Myocyte (in vitro differentiated cells): ENCODE data around the gene SLC7A6. TPM values are rescaled to one million over a fixed set of nuclear protein-coding genes. Genes with fewer than 3 reads are reported as not detected.

ENCODE experiments used
- DNase-seq: peaks from one replicate; pipeline ENCODE4 v3.0.0-alpha.2; 2012; ENCODE audit warnings: low read depth
- microRNA-seq: library from miRNA; unstranded; fragments of <30 nt; microRNA quantifications from one replicate; pipeline ENCODE4, GENCODE V29; 2016
- total RNA-seq: library from RNA; depleted of rRNA; stranded (reverse); fragments of >200 nt; gene quantifications from 2 replicates; pipeline ENCODE4 v1.2.3, GENCODE V29; 2014

The SLC7A6 gene
- total RNA-seq, 1 donor from 2014 or later, result 36.4 TPM

DNA sequence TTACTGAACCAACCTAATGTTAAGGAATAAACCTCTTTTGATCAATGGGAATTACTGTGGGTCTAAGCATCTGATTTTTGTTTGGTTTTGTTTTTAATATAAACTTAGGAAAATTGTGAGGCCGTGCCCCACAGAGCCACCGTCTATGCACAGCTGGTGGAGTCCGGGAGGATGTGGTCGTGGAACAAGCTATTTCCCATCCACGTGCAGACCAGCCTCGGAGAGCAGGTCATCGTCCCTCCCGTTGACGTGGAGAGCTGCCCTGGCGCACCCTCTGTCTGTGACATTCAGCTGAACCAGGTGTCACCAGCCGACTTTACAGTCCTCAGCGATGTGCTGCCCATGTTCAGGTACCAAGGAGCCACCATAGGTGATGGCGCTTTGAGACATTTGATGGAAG lies 74.9 kb downstream of the SLC7A6 start:
- no peak for DNase-seq

DNA sequence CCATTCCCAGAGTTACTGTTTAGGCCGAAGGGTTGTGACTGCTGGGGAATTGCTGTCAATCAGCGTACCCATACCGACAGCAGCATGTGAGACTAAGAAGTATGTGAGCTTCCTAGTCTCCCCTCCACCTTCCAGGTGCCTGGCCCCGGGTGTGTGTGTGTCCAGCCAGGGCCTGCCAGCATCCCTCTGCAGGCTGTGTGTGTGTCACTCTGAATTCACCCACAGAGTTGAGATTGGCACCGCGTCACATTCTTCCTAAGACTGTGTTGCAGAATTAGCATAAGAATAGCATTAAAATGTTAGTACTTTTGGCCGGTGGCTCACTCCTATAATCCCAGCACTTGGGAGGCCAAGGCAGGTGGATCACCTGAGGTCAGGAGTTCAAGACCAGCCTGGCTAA lies 78.3 kb downstream of the SLC7A6 start:
- DNase-seq, result no peak

DNA sequence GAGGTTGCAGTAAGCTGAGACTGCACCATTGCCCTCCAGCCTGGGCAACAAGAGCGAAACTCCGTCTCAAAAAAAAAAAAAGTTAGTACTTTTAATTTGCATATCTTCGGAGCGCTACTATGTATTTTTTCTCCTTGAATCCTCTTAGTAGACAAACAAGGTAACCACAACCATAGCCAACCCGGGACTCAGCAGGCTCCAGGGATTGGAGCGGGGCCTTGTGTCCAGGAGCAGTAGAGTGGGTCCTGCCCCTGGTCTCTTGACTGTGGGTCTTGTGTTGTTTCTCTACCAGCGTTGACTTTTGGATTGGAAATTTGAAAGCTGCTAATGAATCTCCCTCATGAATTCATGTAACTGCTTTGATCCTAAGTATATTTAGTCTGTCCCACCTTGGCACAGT lies 78.8 kb downstream of the SLC7A6 start:
- DNase-seq, result no peak

DNA sequence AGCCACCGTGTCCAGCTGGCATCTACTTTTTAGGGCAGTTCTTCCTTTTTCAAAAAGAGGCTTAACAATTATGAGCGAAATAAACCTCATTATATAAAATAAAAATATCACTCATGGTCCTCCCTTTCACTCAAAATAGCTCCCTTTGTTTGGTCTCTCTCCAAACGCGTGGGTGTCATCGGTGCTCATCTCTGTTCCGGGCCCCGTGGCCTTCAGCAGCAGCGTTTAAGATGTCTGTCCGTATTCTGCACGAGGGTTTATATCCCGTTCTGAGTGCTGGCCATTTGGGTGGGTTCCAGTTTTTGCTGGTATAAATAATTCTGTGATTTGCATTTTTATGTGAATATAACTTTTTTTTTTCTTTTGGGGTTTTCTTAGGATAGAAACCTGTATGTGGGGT lies 79.9 kb downstream of the SLC7A6 start:
- no peak for DNase-seq

DNA sequence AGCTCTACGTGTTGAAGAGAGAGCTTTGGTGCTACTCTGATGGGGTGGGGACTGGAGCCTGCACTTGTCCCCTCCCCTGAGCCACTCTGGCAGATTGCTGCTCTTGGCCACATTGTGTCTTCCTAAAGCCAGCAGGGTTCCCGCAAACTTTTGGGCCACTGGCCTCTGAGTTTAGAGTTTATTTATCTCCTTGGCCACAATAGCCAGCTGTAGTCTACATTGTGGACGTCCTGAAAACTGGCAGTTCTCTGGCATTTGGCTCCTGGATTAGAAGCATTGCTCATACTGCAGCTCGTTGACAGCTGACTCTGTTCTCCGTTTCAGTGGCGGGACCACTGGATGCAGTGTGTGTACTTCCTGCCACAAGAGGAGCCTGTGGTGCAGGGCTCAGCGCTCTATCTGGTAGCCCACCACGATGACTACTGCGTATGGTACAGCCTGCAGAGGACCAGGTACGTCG lies 81.1 kb downstream of the SLC7A6 start:
- DNase-seq, result peak; percentile 93

DNA sequence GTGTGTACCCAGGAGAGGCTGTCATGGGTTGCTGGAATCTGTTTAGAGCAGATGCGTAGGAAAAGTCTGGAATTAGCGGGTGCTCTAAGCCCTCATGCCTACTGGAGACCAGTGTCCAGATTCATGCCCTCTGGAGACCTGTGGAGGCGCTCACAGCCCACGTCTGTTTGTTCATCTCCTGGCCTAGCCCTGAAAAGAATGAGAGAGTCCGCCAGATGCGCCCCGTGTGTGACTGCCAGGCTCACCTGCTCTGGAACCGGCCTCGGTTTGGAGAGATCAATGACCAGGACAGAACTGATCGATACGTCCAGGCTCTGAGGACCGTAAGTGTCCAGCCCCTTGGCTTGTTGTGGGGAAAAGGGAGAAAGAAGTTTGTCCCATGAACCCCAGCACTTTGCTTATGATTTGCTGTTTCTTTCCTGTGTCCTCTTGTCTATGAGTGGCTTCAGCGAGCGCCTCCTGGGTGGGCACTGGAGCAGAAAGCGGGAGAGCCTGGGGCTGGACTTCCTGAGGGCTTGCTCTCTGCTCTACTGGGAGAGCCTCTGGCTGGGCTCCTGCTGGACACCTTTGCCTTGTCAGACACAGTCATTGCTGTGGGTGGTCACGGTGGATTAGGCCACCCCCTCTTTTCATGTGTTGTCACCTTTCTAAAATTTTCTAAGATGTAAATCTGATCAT lies 81.8 kb downstream of the SLC7A6 start:
- DNase-seq, result no peak

DNA sequence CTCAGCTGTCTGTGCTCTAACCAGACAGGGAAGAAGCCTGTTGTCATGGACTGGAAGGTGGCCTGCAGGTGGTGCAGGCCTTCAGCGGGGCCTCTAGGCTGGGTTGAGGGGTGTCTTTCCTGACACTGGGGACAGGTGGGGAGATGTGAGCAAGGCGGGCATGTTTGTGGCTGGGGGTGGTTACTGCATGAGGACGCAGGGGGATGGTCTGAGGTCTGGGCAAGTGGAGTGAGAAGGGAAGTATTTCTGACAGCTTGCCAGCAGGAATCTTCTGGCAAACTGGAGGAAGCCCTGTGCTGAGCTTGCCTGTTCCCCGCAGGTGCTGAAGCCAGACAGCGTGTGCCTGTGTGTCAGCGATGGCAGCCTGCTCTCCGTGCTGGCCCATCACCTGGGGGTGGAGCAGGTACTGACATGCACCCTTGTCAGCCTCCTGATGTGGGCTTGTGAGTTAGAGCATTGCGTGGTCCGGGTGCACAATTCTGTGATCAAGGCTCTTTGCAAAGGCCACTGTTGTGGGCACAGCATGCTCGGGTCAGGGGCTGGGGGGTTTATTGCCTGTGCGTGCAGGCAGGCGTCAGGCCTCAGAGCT lies 82.7 kb downstream of the SLC7A6 start:
- peak; percentile 57 for DNase-seq

DNA sequence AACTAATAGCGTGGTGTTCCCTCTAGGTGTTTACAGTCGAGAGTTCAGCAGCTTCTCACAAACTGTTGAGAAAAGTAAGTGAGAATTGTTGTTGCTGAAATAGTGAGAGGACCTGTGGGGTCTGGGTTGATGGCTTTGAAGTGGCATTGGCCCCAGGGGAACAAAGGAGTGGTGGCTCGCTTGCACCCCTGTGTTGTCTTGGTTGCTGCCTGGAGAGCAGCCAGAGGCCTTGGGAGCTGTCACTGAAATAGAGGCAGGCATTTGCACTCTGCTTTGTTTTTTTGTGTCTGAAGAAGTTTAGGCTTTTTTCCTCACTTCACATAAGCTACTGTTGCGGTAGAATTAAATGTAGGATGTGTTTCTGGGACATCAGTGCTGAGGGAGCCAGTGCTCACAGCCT lies 83.3 kb downstream of the SLC7A6 start:
- DNase-seq, result no peak

DNA sequence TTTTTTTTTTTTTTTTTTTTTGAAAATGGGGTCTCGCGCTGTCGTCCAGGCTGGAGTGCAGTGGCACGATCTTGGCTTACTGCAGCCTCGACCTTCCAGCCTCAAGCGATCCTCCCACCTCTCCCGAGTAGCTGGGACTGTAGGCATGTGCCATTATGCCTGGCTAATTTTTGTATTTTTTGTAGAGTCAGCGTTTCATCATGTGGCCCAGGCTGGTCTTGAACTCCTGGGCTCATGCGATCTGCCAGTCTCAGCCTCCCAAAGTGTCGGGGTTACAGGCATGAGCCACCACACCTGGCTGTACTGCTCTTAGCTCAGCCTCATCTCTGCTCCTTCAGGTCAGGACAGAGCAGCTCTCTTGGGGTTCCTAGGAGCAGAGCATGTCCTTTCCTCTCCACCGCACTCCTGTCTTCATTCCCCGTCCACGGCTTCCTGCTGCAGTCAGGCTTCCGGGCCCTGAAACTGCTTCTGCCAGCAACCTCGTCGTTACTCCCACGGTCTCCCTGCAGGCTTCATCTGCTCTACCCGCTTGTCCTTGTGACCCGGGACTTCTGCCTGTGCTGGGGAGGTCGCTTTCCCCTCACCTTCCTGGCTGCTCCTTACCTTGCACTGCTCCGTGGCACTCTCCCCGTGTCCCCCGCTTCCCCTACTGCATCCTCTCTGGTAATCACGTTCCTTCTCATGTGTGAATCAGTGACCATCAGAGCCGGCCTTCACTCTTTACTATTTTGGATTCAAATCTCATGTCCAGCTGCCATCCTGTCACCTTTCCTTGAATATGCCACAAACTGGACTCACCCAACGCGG lies 84.5 kb downstream of the SLC7A6 start:
- no peak for DNase-seq

DNA sequence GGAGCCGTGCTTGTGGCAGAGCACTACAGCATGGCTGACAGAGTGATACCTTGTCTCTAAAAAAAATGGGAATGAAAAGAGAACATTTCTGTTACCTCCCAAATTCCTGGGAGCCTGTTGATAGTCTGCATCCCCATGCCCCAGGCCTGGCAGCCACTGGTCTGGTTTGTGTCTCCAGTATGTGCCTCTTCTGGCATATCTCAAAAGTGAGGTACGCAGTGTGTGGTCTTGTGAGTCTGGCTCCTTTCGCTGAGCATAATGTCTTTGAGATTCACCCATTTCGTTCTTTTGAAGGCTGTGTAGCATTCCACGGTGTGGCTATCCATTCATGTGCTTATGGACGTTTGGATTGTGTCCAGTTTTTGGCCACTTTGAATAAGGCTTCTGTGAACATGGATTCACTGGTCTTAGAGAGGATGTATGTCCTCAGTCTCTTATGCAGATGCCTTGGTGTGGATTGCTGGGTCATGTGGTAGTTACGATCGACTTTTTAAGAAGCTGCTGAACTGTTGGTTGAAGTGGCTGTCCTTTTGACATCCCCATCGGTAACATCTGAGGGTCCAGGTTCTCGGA lies 85.6 kb downstream of the SLC7A6 start:
- DNase-seq, result no peak

DNA sequence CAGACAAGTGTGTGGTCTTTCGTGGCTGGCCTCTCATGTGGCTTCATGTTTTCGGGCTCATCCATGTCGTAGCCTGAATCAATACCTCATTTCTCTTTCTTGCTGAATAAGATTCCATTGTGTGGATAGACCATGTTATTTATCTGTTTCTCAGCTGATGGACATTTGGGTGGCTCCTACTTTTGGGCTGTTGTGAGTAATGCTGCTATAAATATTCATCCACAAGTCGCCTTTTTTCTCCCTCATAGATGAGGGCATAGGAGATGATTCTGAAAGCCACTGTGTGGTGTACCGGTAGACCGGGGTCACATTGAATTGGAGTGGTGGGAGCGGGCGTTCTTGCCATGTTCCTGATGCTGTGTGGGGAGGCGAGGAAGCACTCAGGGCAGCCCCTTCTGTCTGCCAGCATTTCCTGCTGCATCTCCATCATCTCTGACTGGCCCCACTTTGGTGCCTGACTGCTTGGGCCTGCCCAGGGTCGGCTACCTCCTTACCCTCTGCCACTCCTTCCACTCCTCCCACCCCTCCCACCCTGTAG lies 86.6 kb downstream of the SLC7A6 start:
- DNase-seq, result no peak

Small RNA genes lying within 50 kb of the gene (microRNA-seq; reads per million reads assigned to microRNA genes)
- gene MIR6773, result not detected

Other genes with a start within 250 kb of the SLC7A6 start
- not detected in 2 replicates for gene DPEP2NB, start 248.6 kb upstream of the SLC7A6 start, total RNA-seq
- 11.1 and 14.1 TPM in 2 replicates for gene DDX28, start 241.3 kb upstream of the SLC7A6 start, total RNA-seq
- gene DUS2, start 241.2 kb upstream of the SLC7A6 start, total RNA-seq, result 20.7 and 20.8 TPM in 2 replicates
- 36.7 and 40.8 TPM in 2 replicates for gene NFATC3, start 179.2 kb upstream of the SLC7A6 start, total RNA-seq
- 0.11 TPM in 1 of 2 replicates, not detected in the other for gene ESRP2, start 28.4 kb upstream of the SLC7A6 start, total RNA-seq
- 127 and 180 TPM in 2 replicates for gene PLA2G15, start 19.2 kb upstream of the SLC7A6 start, total RNA-seq
- 19.3 and 21.3 TPM in 2 replicates for gene SLC7A6OS, start 46.4 kb downstream of the SLC7A6 start, total RNA-seq
- gene PRMT7, start 46.5 kb downstream of the SLC7A6 start, total RNA-seq, result 48.9 and 59.6 TPM in 2 replicates
- gene SMPD3, start 184.0 kb downstream of the SLC7A6 start, total RNA-seq, result 0.05 TPM in 1 of 2 replicates, not detected in the other